Hepatocyte (in vitro differentiated cells): Measurements from ENCODE around the gene NBDY.

ENCODE experiments used
- CTCF ChIP-seq: fragments of 200-600 bp; sonication (generic); IDR thresholded peaks from 2 replicates; pipeline ENCODE4 v1.5.1; 2016; ENCODE audit warnings: antibody characterized with exemption, mild to moderate bottlenecking; ENCODE audit not compliant: poor library complexity
- EZH2phosphoT487 ChIP-seq: fragments of 200-600 bp; sonication (generic); IDR thresholded peaks from one replicate; pipeline ENCODE4 v1.6.1; 2018; ENCODE audit warnings: antibody characterized with exemption, mild to moderate bottlenecking, low read depth, moderate library complexity; ENCODE audit not compliant: unreplicated experiment, severe bottlenecking

- TF ChIP-seq CTCF: no peak
- no peak for TF ChIP-seq EZH2phosphoT487
Measured at GRCh38 chrX:56860888-56861287, 131.8 kb downstream of the NBDY start.
